Activated CD4-positive, alpha-beta T cell treated with anti-CD3 and anti-CD28 coated beads for 36 hours (primary cell): ENCODE results near the gene TTL. TPM values are rescaled to one million over a fixed set of nuclear protein-coding genes. Genes with fewer than 3 reads are reported as not detected.
A peak's percentile ranks its signal among the peaks of the same experiment; 100 is the strongest.
"Not testable (repeated sequence)": the region's sequence is repeated elsewhere in the genome, so short reads cannot be mapped to it uniquely, and the experiment has no call there.

Experiments
- ATAC-seq: fragments of 200-7000 bp; cut with Tn5 transposase; one replicate; pipeline ENCODE4 v1.10.0; 2021; ENCODE audit warnings: mild to moderate bottlenecking, moderate library complexity
- CTCF ChIA-PET: fragments of 350-600 bp; sonication (Branson Sonifier 250); formaldehyde crosslinking; loops from one replicate; lab custom pipeline; 2021; ENCODE audit warnings: antibody characterized with exemption; lab: Charles Lee
- POLR2A ChIA-PET: fragments of 350-600 bp; sonication (Branson Sonifier 250); formaldehyde crosslinking; loops from one replicate; lab custom pipeline; 2021; ENCODE audit warnings: antibody characterized with exemption, inconsistent platforms; lab: Charles Lee
- DNase-seq: peaks from one replicate; pipeline ENCODE4 v3.0.0-alpha.2; 2020
- H3K27ac Mint-ChIP-seq: one replicate; pipeline ENCODE4 v1.8.0; 2021; ENCODE audit warnings: mixed read lengths
- H3K27me3 Mint-ChIP-seq: one replicate; pipeline ENCODE4 v1.8.0; 2021; ENCODE audit warnings: mixed read lengths
- H3K36me3 Mint-ChIP-seq: one replicate; pipeline ENCODE4 v1.8.0; 2021; ENCODE audit warnings: low read depth, mixed read lengths
- H3K4me1 Mint-ChIP-seq: one replicate; pipeline ENCODE4 v1.8.0; 2021; ENCODE audit warnings: mixed read lengths
- H3K4me3 Mint-ChIP-seq: one replicate; pipeline ENCODE4 v1.8.0; 2021; ENCODE audit warnings: mild to moderate bottlenecking, moderate library complexity, mixed read lengths
- H3K9me3 Mint-ChIP-seq: one replicate; pipeline ENCODE4 v1.8.0; 2021; ENCODE audit warnings: low read depth, mixed read lengths
- intact Hi-C, 2 experiments: fragments of 100-400 bp; cut with DNase I in 1 of 2; cut with micrococcal nuclease in 1 of 2; formaldehyde crosslinking; loops; one replicate each; pipeline versions ENCODE4 v1.14.2 to v1.15.1; 2022 to 2024; cut with DNase I, micrococcal nuclease
- total RNA-seq, 2 experiments: library from RNA; stranded (reverse); gene quantifications; one replicate each; pipeline ENCODE4 v1.2.3, GENCODE V29; 2021

TTL gene
- total RNA-seq, 2 experiments from 2014 or later: 28.7 to 30.2 TPM

- ATAC-seq, CTCF ChIA-PET, H3K36me3 Mint-ChIP-seq, H3K9me3 Mint-ChIP-seq, DNase-seq, H3K27ac Mint-ChIP-seq, H3K4me1 Mint-ChIP-seq, POLR2A ChIA-PET, H3K4me3 Mint-ChIP-seq: not testable (repeated sequence)
- intact Hi-C loops: loop anchor here in 1 of 2 experiments (10.0 kb wide), 3 partner anchors 184 to 554 kb away; partner anchors contain the start of genes ANAPC1 and ZC3H8
- peaks cover 12% of the 10 kb centered on the region for H3K27me3 Mint-ChIP-seq
Measured at GRCh38 chr2:112438603-112439261, 43.2 kb upstream of the TTL start.

- ATAC-seq, H3K27ac Mint-ChIP-seq, H3K27me3 Mint-ChIP-seq, H3K4me1 Mint-ChIP-seq, H3K9me3 Mint-ChIP-seq, POLR2A ChIA-PET, CTCF ChIA-PET, H3K36me3 Mint-ChIP-seq, intact Hi-C loops, H3K4me3 Mint-ChIP-seq, DNase-seq: not testable (repeated sequence)
Measured at GRCh38 chr2:112444256-112444655, 37.7 kb upstream of the TTL start.

GRCh38 chr2:112449854-112450253 lies 32.1 kb upstream of the TTL start:
- Mint-ChIP-seq H3K27ac (no peak overlapping the region), H3K4me3 (no peak overlapping the region), H3K9me3 (no peaks in the 10 kb centered on the region), H3K27me3 (no peaks in the 10 kb centered on the region), H3K36me3 (no peaks in the 10 kb centered on the region), H3K4me1 (no peaks in the 10 kb centered on the region)
- ATAC-seq (no peak), DNase-seq (no peak)
- intact Hi-C loops: no loop called here
- CTCF ChIA-PET: no interaction called here
- POLR2A ChIA-PET: interaction anchor here (0.5 to 0.6 kb wide), 2 partner anchors 108 to 287 kb away, joined by 4 to 5 read pairs; no protein-coding TSS in a partner anchor

DNA sequence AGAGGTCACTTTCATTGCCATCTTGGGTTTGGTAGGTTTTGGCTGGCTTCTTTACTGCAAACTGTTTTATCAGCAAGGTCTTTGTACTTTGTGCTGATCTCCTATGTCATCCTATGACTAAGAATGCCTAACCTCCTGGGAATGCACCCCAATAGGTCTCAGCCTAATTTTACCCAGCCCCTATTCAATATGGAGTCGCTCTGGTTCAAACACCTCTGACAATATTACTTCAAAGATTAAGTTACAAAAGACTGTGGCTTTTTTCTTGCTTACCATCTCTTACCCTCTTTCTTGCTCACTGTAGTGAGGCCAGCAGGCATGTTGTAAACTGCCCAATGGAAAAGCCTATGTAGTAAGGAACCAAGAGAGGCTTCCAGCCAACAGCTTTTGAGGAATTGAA lies 30.6 kb upstream of the TTL start:
- Mint-ChIP-seq H3K27me3 (no peaks in the 10 kb centered on the region), H3K4me1 (no peaks in the 10 kb centered on the region), H3K9me3 (no peaks in the 10 kb centered on the region), H3K27ac (no peak overlapping the region), H3K36me3 (no peaks in the 10 kb centered on the region), H3K4me3 (no peak overlapping the region)
- DNase-seq (no peak), ATAC-seq (no peak)
- ChIA-PET POLR2A (no interaction called here), CTCF (interaction anchor here (0.6 to 1.0 kb wide), 3 partner anchors 10 to 306 kb away, joined by 3 to 5 read pairs (median 4); no protein-coding TSS in a partner anchor)
- intact Hi-C loops: no loop called here

DNA sequence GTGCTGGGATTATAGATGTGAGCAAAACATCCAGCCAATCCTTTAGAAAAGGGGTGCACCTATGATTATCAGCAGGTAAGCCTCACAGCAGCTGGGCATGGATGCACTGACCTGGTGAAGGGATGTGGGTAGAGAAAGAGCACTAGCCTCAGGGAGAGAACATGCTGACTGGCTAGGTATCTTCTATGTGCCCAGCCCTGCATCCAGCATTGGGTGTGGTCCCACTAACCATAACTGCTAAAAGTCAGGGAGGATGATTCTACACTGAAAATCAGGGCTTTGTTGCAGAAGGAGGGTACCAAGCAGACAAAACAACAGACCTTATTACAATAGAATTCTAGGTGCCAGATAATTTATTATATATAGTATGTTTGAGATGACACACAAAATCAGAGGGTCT lies 27.4 kb upstream of the TTL start:
- Mint-ChIP-seq H3K27ac (no peak overlapping the region), H3K27me3 (no peaks in the 10 kb centered on the region), H3K36me3 (no peaks in the 10 kb centered on the region), H3K4me1 (no peaks in the 10 kb centered on the region), H3K4me3 (no peak overlapping the region), H3K9me3 (no peaks in the 10 kb centered on the region)
- intact Hi-C loops: no loop called here
- DNase-seq: no peak
- ChIA-PET POLR2A (no interaction called here), CTCF (interaction anchor here (0.6 kb wide), 1 partner anchor 248 kb away, joined by 7 read pairs; no protein-coding TSS in a partner anchor)
- ATAC-seq: no peak

DNA sequence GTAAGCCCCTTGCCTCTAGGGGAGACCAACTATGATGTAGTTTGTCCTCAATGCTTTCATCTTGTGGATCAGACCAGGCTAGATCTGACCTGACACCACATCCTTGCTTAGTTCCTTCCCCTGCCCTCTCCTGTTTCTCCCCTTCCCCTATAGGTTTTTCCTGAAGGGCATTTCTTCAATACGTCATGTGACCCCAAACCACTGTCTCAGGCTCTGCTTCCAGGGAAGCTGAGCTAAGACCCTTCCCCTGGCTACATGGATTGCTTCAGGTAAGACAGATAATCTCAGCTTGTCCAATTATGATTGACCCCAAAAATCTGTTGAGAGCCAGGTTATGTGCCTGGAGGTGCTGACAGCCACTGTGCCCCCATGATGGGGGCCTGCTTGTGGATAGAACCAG lies 22.6 kb upstream of the TTL start:
- POLR2A ChIA-PET: no interaction called here
- Mint-ChIP-seq H3K36me3 (no peaks in the 10 kb centered on the region), H3K4me1 (no peaks in the 10 kb centered on the region), H3K9me3 (no peaks in the 10 kb centered on the region), H3K27me3 (peaks cover 7% of the 10 kb centered on the region), H3K27ac (no peak overlapping the region), H3K4me3 (no peak overlapping the region)
- DNase-seq (no peak), ATAC-seq (no peak)
- CTCF ChIA-PET: no interaction called here
- intact Hi-C loops: no loop called here

GRCh38 chr2:112462178-112462577 lies 19.8 kb upstream of the TTL start:
- DNase-seq (no peak), ATAC-seq (no peak)
- H3K9me3 Mint-ChIP-seq: no peaks in the 10 kb centered on the region
- H3K4me3 Mint-ChIP-seq: no peak overlapping the region
- no peaks in the 10 kb centered on the region for H3K4me1 Mint-ChIP-seq
- POLR2A ChIA-PET: no interaction called here
- intact Hi-C loops: no loop called here
- no peaks in the 10 kb centered on the region for H3K36me3 Mint-ChIP-seq
- H3K27me3 Mint-ChIP-seq: peaks cover 7% of the 10 kb centered on the region
- CTCF ChIA-PET: interaction anchor here (0.5 to 1.0 kb wide), 5 partner anchors 9 to 1704 kb away, joined by 3 read pairs; no protein-coding TSS in a partner anchor
- H3K27ac Mint-ChIP-seq: no peak overlapping the region

GRCh38 chr2:112463256-112463655 lies 18.7 kb upstream of the TTL start:
- Mint-ChIP-seq H3K4me3 (no peak overlapping the region), H3K27me3 (peaks cover 7% of the 10 kb centered on the region)
- POLR2A ChIA-PET: no interaction called here

GRCh38 chr2:112465382-112465781 lies 16.6 kb upstream of the TTL start:
- ChIA-PET CTCF (no interaction called here), POLR2A (no interaction called here)
- H3K27me3 Mint-ChIP-seq: peaks cover 7% of the 10 kb centered on the region
- intact Hi-C loops: no loop called here
- DNase-seq: no peak
- H3K9me3 Mint-ChIP-seq: no peaks in the 10 kb centered on the region
- no peaks in the 10 kb centered on the region for H3K36me3 Mint-ChIP-seq
- no peak overlapping the region for H3K27ac Mint-ChIP-seq
- no peak overlapping the region for H3K4me3 Mint-ChIP-seq
- ATAC-seq: no peak
- no peaks in the 10 kb centered on the region for H3K4me1 Mint-ChIP-seq

More at GRCh38 chr2:112463256-112463655, 18.7 kb upstream of the TTL start:
- no peaks in the 10 kb centered on the region for H3K36me3 Mint-ChIP-seq
- DNase-seq (no peak), ATAC-seq (no peak)
- no peaks in the 10 kb centered on the region for H3K4me1 Mint-ChIP-seq
- H3K9me3 Mint-ChIP-seq: no peaks in the 10 kb centered on the region
- CTCF ChIA-PET: no interaction called here
- intact Hi-C loops: no loop called here
- no peak overlapping the region for H3K27ac Mint-ChIP-seq

GRCh38 chr2:112472547-112473263 lies 9.3 kb upstream of the TTL start:
- H3K27me3 Mint-ChIP-seq: no peaks in the 10 kb centered on the region
- no peaks in the 10 kb centered on the region for H3K36me3 Mint-ChIP-seq
- no peaks in the 10 kb centered on the region for H3K9me3 Mint-ChIP-seq
- peak; percentile 29 for DNase-seq
- peaks cover 4% of the 10 kb centered on the region for H3K4me1 Mint-ChIP-seq
- ChIA-PET CTCF (interaction anchor here (1.0 to 1.7 kb wide), 2 partner anchors 14 to 351 kb away, joined by 3 to 5 read pairs; no protein-coding TSS in a partner anchor), POLR2A (no interaction called here)
- ATAC-seq: peak; percentile 76
- intact Hi-C loops: no loop called here
- no peak overlapping the region for H3K4me3 Mint-ChIP-seq
- H3K27ac Mint-ChIP-seq: no peak overlapping the region

- ChIA-PET POLR2A (no interaction called here), CTCF (no interaction called here)
- H3K4me3 Mint-ChIP-seq: no peak overlapping the region
- intact Hi-C loops: no loop called here
- no peaks in the 10 kb centered on the region for H3K9me3 Mint-ChIP-seq
- DNase-seq: no peak
- no peak overlapping the region for H3K27ac Mint-ChIP-seq
- H3K4me1 Mint-ChIP-seq: peaks cover 4% of the 10 kb centered on the region
- ATAC-seq: no peak
- H3K36me3 Mint-ChIP-seq: no peaks in the 10 kb centered on the region
- H3K27me3 Mint-ChIP-seq: no peaks in the 10 kb centered on the region
Measured at GRCh38 chr2:112474844-112475486, 7.0 kb upstream of the TTL start.
